Liver (tissue), 9 donors: ENCODE data around the gene MARCHF9. TPM values are rescaled to one million over a fixed set of nuclear protein-coding genes. Genes with fewer than 3 reads are reported as not detected.

Experiments
- DNase-seq: peaks from one replicate; pipeline ENCODE4 v3.0.0-alpha.2; 2017; ENCODE audit warnings: low spot score
- H3K27ac ChIP-seq, 2 donors: one replicate each; pipeline ENCODE4 v1.7.0; 2013; ENCODE audit warnings: inconsistent platforms in 2 of 2, low read length in 2 of 2, control low read depth in 1 of 2, low read depth in 1 of 2, mild to moderate bottlenecking in 1 of 2
- H3K27me3 ChIP-seq, 4 donors: one replicate each; pipeline versions ENCODE4 v1.6.1 to v1.7.0; 2013; ENCODE audit warnings: low read length in 3 of 4, inconsistent platforms in 1 of 4, mild to moderate bottlenecking in 1 of 4, moderate library complexity in 1 of 4; ENCODE audit not compliant: control insufficient read depth in 4 of 4, insufficient read depth in 4 of 4
- H3K36me3 ChIP-seq, 4 donors: one replicate each; pipeline versions ENCODE4 v1.6.1 to v1.7.0; 2013; ENCODE audit warnings: low read length in 3 of 4, mild to moderate bottlenecking in 3 of 4, low read depth in 1 of 4, moderate library complexity in 1 of 4; ENCODE audit not compliant: control insufficient read depth in 4 of 4, insufficient read depth in 3 of 4
- H3K4me1 ChIP-seq, 4 donors: one replicate each; pipeline versions ENCODE4 v1.6.1 to v1.7.0; 2013; ENCODE audit warnings: low read length in 3 of 4, mild to moderate bottlenecking in 3 of 4, moderate library complexity in 1 of 4; ENCODE audit not compliant: control insufficient read depth in 4 of 4, insufficient read depth in 4 of 4
- H3K4me3 ChIP-seq, 3 donors: one replicate each; pipeline versions ENCODE4 v1.6.1 to v1.7.0; 2013; ENCODE audit warnings: low read length in 3 of 3, control low read depth in 1 of 3, low read depth in 1 of 3, mild to moderate bottlenecking in 1 of 3
- H3K9ac ChIP-seq, 2 donors: one replicate each; pipeline ENCODE4 v1.7.0; 2013; ENCODE audit warnings: low read length in 2 of 2, mild to moderate bottlenecking in 2 of 2, moderate library complexity in 2 of 2, control low read depth in 1 of 2, low read depth in 1 of 2
- H3K9me3 ChIP-seq, 4 donors: one replicate each; pipeline versions ENCODE4 v1.6.1 to v1.7.0; 2013; ENCODE audit warnings: low read length in 3 of 4; ENCODE audit not compliant: control insufficient read depth in 4 of 4
- EGR1 ChIP-seq, 2 donors: IDR thresholded peaks; 2 replicates each; pipeline ENCODE4 v1.6.1; 2016 to 2018; ENCODE audit warnings: antibody characterized with exemption in 2 of 2, low read depth in 2 of 2
- FOXA1 ChIP-seq: IDR thresholded peaks from 2 replicates; pipeline ENCODE4 v1.6.1; 2016; ENCODE audit warnings: antibody characterized with exemption
- FOXA2 ChIP-seq: IDR thresholded peaks from 2 replicates; pipeline ENCODE4 v1.6.1; 2016; ENCODE audit warnings: antibody characterized with exemption
- HNF4A ChIP-seq, 2 donors: conservative IDR thresholded peaks; 2 replicates each; pipeline ENCODE4 v1.6.1; 2016; ENCODE audit warnings: antibody characterized with exemption in 2 of 2, mild to moderate bottlenecking in 2 of 2
- HNF4G ChIP-seq: IDR thresholded peaks from 2 replicates; pipeline ENCODE4 v1.6.1; 2016; ENCODE audit warnings: antibody characterized with exemption
- REST ChIP-seq: IDR thresholded peaks from 2 replicates; pipeline ENCODE4 v1.6.1; 2016; ENCODE audit warnings: antibody characterized with exemption, mild to moderate bottlenecking
- RXRA ChIP-seq, 2 donors: IDR thresholded peaks; 2 replicates each; pipeline ENCODE4 v1.6.1; 2017 to 2018; ENCODE audit warnings: antibody characterized with exemption in 2 of 2, mild to moderate bottlenecking in 1 of 2
- SP1 ChIP-seq: IDR thresholded peaks from 2 replicates; pipeline ENCODE4 v1.6.1; 2018; ENCODE audit warnings: antibody characterized with exemption, mild to moderate bottlenecking
- YY1 ChIP-seq: IDR thresholded peaks from 2 replicates; pipeline ENCODE4 v1.6.1; 2016; ENCODE audit warnings: antibody characterized with exemption, mild to moderate bottlenecking
- ZBTB33 ChIP-seq: IDR thresholded peaks from 2 replicates; pipeline ENCODE4 v1.6.1; 2016; ENCODE audit warnings: antibody characterized with exemption
- WGBS: extraction: QIAGEN DNeasy Blood & Tissue Kit; methylation state at CpG from one replicate; pipeline ENCODE4 v1.1.7; 2013; 5-methylcytosine and 5-hydroxymethylcytosine counted together
- polyA plus RNA-seq, 2 donors: library from polyadenylated mRNA; stranded (reverse) in 1 of 2; unstranded in 1 of 2; fragments of 200-250 nt in 1 of 2; fragments of >200 nt in 1 of 2; fragmentation: Nextera tagmentation in 1 of 2; extraction: Ambion mirVana in 1 of 2; gene quantifications; one replicate each; pipeline versions ENCODE4 v1.2.1 to v1.2.3, GENCODE V29; 2013 to 2015
- total RNA-seq, 2 donors: library from RNA; depleted of rRNA; stranded (reverse); fragments of >200 nt; gene quantifications; one replicate each; pipeline ENCODE4 v1.2.3, GENCODE V29; 2014
- TF ChIP-seq, protein P1 (sequence below): IDR thresholded peaks from 2 replicates; pipeline ENCODE4 v1.6.1; 2016; ENCODE audit warnings: antibody characterized with exemption
- donor health status: healthy.
- donor health status: healthy.
- donor health status: healthy.
- donor health status: healthy.
- donor health status: healthy.

The MARCHF9 gene
- total and polyA plus RNA-seq, 4 donors, result 1.1 to 3.0 (median 2.2) TPM

DNA sequence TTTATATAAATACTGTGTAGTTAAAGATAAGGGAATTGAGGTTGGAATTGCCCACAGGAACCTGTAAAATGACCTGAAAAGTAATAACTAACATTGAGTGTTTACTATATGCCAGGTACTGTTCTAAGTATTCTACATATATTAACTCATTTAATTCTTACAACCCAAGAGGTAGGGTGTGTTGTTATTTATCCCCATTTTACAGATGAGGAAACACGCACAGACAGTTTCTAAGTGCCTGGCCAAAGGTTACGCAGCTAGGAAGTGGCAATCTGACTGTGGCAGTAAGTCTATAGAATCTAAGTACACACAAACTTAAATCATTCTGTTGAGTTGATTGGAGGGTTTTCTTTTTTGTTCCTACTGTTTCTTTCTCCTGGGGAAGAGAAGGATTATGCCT lies 11.1 kb upstream of the MARCHF9 start (continued):
- TF ChIP-seq, protein P1, sequence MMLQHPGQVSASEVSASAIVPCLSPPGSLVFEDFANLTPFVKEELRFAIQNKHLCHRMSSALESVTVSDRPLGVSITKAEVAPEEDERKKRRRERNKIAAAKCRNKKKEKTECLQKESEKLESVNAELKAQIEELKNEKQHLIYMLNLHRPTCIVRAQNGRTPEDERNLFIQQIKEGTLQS, result no peak
- no peak for TF ChIP-seq HNF4A (conservative IDR thresholded peaks at IDR 0.05)
- no peak for TF ChIP-seq FOXA2
- no peak for TF ChIP-seq HNF4G
- TF ChIP-seq ZBTB33, result no peak

GRCh38 chr12:57744194-57744776 lies 10.6 kb upstream of the MARCHF9 start:
- H3K9me3 ChIP-seq, result no peaks in the 10 kb centered on the region
- H3K4me1 ChIP-seq, result peaks cover 3 to 12% (median 6%) of the 10 kb centered on the region in 4 donors
- peak overlapping the region; percentile 62 to 82 (median 65) for H3K4me3 ChIP-seq
- peak overlapping the region in 1 of 2 donors; percentile 28 for H3K9ac ChIP-seq
- no peak for TF ChIP-seq FOXA1
- no peak for TF ChIP-seq SP1
- TF ChIP-seq HNF4G, result no peak
- TF ChIP-seq RXRA (IDR thresholded peaks at IDR 0.05), result no peak
- no peak for TF ChIP-seq YY1
- TF ChIP-seq EGR1 (IDR thresholded peaks at IDR 0.05; ENCODE audit: low read depth in 2 of 2), result peak in 1 of 2 donors; percentile 5
- TF ChIP-seq REST, result no peak
- TF ChIP-seq ZBTB33, result no peak
- 13% methylated on average over 21 of the region's 21 CpGs for WGBS
- peaks cover 4 to 21% (median 13%) of the 10 kb centered on the region in 4 donors for H3K36me3 ChIP-seq
- DNase-seq, result peak; percentile 70
- peak overlapping the region; percentile 77 to 85 for H3K27ac ChIP-seq
- H3K27me3 ChIP-seq, result no peaks in the 10 kb centered on the region
